ENCODE measurements around the gene CPTP.

DNA sequence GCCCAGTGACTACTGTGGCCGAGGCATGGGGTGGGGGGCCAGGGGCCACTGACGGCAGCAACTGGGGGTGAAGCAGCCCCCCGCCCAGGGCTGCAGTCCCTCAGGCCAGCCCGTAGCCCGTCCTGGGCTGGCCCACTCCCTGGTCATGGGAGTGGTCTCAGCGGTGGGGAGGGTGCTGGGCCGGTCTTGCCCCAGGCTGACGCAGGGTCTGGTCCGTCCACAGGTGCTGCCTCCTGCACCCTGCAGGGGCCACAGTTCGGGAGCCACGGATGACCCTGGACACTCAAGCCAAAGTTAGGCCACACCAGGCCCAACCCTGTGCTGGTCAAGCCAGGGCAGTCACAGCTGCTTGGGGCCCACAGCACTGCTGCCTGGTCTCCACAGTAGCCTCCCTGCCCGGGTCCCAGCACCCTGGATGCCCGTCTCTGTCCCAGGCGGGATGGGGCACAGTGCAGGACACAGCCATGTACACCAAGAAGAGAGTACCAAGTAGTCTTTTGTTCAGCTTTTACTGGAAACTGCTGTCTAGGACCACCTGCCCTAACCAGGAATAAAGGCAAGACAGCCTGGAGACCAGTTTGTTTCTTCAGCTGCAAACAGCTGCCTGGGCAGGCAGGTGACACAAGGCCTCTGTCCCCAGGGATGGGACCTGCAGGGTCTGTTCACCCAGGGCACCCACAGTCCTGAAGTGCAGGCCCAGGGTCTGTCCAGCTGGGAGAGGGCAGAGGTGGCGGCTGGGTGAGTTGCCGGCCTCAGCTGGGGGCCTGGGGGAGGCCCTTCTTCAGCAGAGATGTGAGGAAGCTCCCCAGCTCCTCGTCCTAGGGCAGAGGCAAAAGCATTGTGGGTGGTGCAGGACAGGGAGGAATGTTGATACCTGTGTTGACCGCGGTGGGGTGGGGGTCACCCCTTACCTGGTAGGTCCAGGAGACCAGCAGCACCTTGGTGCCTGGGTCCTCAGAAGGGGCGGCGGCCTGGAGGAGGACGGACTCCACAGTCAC lies 13.2 kb upstream of the CPTP start:
- TF ChIP-seq EZH2 (optimal IDR thresholded peaks at IDR 0.05; ENCODE audit: low read depth, low read length) (no peak), EZH2phosphoT487 (IDR thresholded peaks at IDR 0.05; ENCODE audit: low read length) (no peak)
- TF ChIP-seq, protein P1, sequence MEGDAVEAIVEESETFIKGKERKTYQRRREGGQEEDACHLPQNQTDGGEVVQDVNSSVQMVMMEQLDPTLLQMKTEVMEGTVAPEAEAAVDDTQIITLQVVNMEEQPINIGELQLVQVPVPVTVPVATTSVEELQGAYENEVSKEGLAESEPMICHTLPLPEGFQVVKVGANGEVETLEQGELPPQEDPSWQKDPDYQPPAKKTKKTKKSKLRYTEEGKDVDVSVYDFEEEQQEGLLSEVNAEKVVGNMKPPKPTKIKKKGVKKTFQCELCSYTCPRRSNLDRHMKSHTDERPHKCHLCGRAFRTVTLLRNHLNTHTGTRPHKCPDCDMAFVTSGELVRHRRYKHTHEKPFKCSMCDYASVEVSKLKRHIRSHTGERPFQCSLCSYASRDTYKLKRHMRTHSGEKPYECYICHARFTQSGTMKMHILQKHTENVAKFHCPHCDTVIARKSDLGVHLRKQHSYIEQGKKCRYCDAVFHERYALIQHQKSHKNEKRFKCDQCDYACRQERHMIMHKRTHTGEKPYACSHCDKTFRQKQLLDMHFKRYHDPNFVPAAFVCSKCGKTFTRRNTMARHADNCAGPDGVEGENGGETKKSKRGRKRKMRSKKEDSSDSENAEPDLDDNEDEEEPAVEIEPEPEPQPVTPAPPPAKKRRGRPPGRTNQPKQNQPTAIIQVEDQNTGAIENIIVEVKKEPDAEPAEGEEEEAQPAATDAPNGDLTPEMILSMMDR (IDR thresholded peaks at IDR 0.05; ENCODE audit: low read length), result no peak

All from MM.1S (cell line).